ENCODE data around the gene PAX5.

DNA sequence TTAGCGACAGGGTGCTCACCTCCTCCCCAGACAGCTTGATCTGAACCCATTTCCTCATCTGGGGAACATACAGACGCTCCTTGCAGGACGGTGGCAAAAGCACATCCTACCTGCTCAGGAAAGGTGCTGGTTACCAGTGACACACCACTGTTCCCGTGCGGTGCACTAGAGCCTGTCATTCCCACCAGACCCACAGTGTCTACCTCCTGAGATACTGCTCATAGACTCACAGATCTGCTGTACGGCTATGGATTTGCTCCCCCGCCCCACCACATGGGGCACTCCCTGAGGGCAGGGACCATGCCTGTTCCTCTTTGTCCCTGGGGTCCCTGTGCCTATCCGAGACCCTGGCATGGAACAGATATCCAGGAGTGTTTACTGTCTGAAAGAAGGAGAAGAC lies 208.9 kb downstream of the PAX5 start:
- no peak for TF ChIP-seq POLR2A (IDR thresholded peaks at IDR 0.05)
- TF ChIP-seq, protein P1, sequence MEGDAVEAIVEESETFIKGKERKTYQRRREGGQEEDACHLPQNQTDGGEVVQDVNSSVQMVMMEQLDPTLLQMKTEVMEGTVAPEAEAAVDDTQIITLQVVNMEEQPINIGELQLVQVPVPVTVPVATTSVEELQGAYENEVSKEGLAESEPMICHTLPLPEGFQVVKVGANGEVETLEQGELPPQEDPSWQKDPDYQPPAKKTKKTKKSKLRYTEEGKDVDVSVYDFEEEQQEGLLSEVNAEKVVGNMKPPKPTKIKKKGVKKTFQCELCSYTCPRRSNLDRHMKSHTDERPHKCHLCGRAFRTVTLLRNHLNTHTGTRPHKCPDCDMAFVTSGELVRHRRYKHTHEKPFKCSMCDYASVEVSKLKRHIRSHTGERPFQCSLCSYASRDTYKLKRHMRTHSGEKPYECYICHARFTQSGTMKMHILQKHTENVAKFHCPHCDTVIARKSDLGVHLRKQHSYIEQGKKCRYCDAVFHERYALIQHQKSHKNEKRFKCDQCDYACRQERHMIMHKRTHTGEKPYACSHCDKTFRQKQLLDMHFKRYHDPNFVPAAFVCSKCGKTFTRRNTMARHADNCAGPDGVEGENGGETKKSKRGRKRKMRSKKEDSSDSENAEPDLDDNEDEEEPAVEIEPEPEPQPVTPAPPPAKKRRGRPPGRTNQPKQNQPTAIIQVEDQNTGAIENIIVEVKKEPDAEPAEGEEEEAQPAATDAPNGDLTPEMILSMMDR (IDR thresholded peaks at IDR 0.05) = no peak
- no peak for TF ChIP-seq EP300 (IDR thresholded peaks at IDR 0.05)
